MG63 (cell line): ENCODE measurements around the gene XK. TPM values are rescaled to one million over a fixed set of nuclear protein-coding genes. Genes with fewer than 3 reads are reported as not detected.

ENCODE experiments used
- DNase-seq: peaks from one replicate; pipeline ENCODE4 v3.0.0-alpha.2; 2020
- H3K27me3 ChIP-seq: fragments of 250-450 bp; sonication (Bioruptor Pico); 2 replicates; pipeline ENCODE4 v1.5.1; 2020; ENCODE audit warnings: mild to moderate bottlenecking, moderate library complexity
- H3K36me3 ChIP-seq: fragments of 250-450 bp; sonication (Bioruptor Pico); 2 replicates; pipeline ENCODE4 v1.5.1; 2020; ENCODE audit warnings: mild to moderate bottlenecking, moderate library complexity
- H3K4me3 ChIP-seq: fragments of 250-450 bp; sonication (Bioruptor Pico); 2 replicates; pipeline ENCODE4 v1.5.1; 2020; ENCODE audit warnings: mild to moderate bottlenecking, moderate library complexity
- H3K9me3 ChIP-seq: fragments of 250-450 bp; sonication (Bioruptor Pico); 2 replicates; pipeline ENCODE4 v1.5.1; 2020; ENCODE audit warnings: mild to moderate bottlenecking, moderate library complexity
- total RNA-seq: library from RNA; depleted of rRNA; stranded (reverse); fragments of >200 nt; shearing (Covaris generic); gene quantifications from 2 replicates; pipeline ENCODE4 v1.2.3, GENCODE V29; 2014; ENCODE audit warnings: low replicate concordance

XK gene
- total RNA-seq, 1 experiment from 2014 or later: 0.53 TPM

DNA sequence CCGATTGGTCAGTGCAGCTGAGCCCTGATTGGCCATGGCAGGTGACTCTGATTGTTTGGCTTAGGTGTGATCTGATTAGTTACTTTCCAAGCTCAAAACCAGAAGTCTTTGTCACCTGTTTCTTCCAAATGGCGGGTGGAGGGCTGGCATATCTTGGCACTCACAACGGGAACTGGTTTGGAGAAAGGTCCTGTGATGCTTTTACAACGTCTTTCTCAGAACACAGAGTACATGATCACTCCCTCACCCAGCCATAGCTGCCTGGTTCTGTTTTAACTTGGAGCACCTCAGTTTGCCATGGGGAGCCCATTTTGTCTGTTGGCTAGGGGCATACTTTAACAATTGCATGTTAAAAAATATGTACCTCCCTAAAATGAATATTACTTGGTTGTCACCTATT, 13.0 kb upstream of the XK start:
- Histone ChIP-seq H3K36me3 (no peaks in the 10 kb centered on the region), H3K9me3 (no peaks in the 10 kb centered on the region)
- no peak for DNase-seq

DNA sequence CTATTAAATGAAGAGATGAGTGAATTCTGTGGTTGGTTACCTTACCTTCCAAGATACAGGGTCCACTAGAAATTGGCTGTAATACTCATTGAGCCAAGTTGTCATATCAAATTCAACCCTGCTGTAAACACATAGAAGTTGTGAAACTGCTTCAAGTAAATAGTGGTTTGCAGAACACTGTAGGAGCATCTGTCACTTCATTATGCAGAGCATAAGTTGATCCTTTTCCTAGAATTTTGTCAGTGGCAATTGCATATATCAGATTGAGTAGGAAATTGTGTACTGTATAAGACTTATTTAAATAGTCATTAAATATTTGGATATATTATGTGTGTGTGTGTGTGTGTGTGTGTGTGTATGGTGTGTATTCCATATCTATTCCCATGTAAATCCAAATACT, 8.8 kb upstream of the XK start:
- Histone ChIP-seq H3K36me3 (no peaks in the 10 kb centered on the region), H3K9me3 (no peaks in the 10 kb centered on the region), H3K27me3 (no peaks in the 10 kb centered on the region), H3K4me3 (no peak overlapping the region)
- no peak for DNase-seq

More for the DNA sequence above, 13.0 kb upstream of the XK start:
- Histone ChIP-seq H3K27me3 (no peaks in the 10 kb centered on the region), H3K4me3 (no peak overlapping the region)

DNA sequence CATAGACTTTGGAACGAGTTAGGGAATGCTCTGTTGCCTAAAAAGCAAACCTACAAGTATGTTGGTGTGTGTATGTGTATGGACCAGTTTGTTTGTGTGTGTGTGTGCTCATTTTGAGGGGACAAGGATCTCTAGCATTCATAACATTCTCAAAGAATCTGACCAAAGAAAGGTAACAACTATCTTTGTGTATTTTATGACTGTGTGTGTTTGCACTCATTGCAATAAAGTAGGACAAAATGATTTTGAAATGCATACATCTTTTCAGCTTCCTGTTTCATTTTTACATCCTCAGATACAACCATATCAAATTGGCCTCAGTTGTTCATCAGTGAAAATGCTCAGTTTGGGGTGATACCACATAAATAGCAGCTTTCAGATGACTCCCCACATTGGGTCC, 8.3 kb upstream of the XK start:
- no peaks in the 10 kb centered on the region for H3K9me3 ChIP-seq
- H3K27me3 ChIP-seq: no peaks in the 10 kb centered on the region
- no peaks in the 10 kb centered on the region for H3K36me3 ChIP-seq
- H3K4me3 ChIP-seq: no peak overlapping the region
- DNase-seq: no peak

DNA sequence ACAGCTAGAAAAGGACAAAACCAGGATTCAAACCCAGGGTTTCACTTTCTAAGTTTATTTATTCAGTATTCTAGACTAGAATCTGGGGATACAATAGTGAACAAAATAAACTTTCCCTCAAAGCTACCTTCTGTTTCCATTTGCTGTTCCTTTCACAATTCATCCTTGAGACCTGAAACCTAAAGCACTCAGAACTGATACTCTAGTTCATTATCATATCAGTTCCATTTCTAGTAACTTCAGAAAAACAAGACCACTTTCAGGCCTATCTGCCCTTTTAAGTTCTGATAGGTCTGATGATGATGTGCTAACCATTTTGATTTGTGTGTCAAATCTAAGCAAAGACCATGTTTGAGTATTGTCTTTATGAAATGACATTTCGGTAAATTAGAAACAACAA, 7.8 kb upstream of the XK start:
- no peaks in the 10 kb centered on the region for H3K36me3 ChIP-seq
- no peaks in the 10 kb centered on the region for H3K9me3 ChIP-seq
- H3K4me3 ChIP-seq: no peak overlapping the region
- no peak for DNase-seq
- H3K27me3 ChIP-seq: no peaks in the 10 kb centered on the region

DNA sequence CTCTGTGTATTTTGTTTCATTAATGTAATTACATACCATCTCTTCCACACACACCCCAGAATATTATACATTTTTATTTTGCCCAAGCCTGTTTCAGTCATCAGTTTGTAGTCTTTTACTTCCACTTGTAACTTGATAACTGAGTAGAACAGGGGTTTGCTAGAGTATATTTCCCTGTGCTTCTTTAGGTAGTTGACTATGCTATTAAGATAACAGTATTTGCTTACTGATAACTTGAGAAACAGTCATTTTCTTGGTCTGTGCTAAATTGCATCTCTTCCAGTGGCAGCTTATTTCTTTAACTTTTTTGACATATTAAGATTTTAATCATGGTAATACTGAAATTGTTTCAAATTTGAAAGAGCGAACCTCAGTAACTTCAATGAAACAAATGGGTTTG, 7.0 kb upstream of the XK start:
- H3K36me3 ChIP-seq: no peaks in the 10 kb centered on the region
- H3K9me3 ChIP-seq: no peaks in the 10 kb centered on the region
- H3K4me3 ChIP-seq: no peak overlapping the region
- H3K27me3 ChIP-seq: no peaks in the 10 kb centered on the region
- no peak for DNase-seq

DNA sequence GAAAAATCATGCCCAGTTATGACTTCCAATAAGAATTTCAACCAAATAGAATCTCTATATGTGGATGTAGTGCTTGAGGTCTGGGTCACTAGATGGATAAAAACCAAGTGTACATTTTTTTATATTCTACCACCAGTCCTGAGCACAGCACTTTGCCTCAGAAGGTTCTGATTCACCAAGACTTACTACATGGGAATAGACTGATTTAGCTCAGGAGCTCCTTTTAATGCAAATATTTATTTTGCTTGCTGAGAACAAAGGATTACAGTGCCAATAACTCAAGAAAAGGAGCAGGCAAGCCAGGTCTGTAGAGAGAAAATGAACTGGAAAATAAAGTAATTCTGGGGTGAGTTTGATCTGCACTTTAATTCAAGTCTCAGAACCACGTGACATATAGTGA, 6.4 kb upstream of the XK start:
- H3K27me3 ChIP-seq: no peaks in the 10 kb centered on the region
- H3K4me3 ChIP-seq: no peak overlapping the region
- H3K36me3 ChIP-seq: no peaks in the 10 kb centered on the region
- no peak for DNase-seq
- no peaks in the 10 kb centered on the region for H3K9me3 ChIP-seq

DNA sequence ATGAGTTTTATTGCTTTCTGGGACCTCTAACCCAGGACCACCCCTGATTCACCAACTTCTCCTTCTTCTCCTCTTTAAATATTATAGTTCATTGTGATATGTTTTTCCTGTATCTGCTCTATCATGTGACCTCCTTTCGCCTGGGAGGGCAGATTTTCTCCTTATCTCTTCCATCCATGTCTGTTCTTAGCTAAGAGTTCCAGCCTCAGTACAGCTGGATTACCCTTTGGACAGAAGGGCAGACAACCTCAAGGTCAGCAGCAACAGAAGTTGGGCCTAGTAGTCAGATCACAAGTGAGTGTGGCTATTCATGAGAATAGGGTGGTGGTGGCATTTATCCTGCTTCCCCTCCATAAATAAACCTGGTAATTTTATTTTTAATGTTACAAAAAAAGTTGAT, 5.7 kb upstream of the XK start:
- Histone ChIP-seq H3K36me3 (no peaks in the 10 kb centered on the region), H3K27me3 (no peaks in the 10 kb centered on the region), H3K4me3 (no peak overlapping the region), H3K9me3 (no peaks in the 10 kb centered on the region)
- DNase-seq: no peak

DNA sequence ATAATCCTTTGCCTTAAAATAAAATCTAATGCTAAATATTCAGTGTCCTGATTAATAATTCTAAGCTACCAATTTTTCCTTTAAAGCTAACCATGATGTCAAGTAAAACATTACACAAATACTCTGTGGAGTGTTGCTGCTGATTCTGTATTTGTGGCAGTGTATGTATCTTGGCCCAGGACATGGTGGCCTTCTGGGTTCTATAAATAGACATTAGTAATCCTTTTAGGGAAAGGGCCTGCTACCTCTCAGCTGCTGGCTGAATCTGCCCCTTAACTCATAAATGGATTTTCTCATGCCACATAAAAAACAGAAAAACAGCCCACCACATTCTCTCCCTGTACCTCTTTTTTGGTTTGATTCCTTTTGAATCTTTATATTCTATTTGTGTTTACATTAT, 1.2 kb upstream of the XK start:
- DNase-seq: no peak
- Histone ChIP-seq H3K4me3 (no peak overlapping the region), H3K9me3 (no peaks in the 10 kb centered on the region), H3K36me3 (no peaks in the 10 kb centered on the region), H3K27me3 (no peaks in the 10 kb centered on the region)

DNA sequence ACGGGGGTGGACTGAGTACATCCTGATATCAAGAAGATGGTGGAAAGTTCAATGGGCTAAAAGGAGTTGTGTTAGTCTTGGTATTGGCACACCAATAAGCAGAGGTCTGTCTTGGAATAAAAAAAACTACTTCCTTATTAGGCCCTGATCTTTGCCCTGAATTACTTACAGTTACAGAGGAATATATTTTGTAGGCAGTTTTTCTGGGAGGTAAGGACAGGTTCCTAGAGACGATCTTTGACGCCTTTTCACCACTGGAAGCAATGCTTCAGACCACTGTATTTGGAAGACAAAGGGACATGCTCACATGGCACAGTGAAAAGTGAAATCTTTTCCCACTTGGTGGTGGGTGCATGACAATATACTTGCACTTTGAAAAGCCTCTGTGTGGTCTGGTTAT, 618 bp upstream of the XK start:
- Histone ChIP-seq H3K4me3 (peak overlapping the region; percentile 46), H3K27me3 (no peaks in the 10 kb centered on the region), H3K36me3 (no peaks in the 10 kb centered on the region), H3K9me3 (no peaks in the 10 kb centered on the region)
- no peak for DNase-seq

DNA sequence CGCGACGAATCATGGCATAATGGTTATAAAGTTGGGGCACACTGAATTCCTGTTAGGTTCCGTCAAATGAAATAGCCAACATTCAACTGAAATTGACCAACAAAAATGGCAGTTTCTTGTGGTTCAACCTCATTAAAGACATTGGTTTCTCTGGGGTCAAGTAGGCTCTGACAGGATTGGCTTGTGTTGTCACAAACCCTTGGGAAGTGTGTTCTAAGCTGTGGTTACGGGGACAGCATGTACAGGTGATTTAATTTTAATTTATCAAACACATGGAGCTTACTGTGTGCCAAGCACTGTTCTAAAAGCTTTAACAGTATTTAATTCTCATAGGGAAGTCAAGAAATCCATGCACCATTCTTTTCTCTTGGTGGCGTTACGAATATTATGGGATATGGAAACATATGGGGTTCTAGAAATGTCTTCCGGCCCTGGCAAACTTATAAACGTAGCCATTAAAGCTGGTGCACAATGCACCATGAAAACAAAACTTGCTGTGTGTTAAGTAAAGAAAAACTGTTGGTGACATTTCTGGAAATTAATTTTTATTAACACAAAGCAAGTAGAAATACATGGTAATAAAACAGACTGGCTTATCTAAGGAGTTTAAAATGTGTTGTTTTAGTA, 891 bp downstream of the XK start:
- Histone ChIP-seq H3K27me3 (no peaks in the 10 kb centered on the region), H3K4me3 (peak overlapping the region; percentile 46), H3K36me3 (no peaks in the 10 kb centered on the region)

DNA sequence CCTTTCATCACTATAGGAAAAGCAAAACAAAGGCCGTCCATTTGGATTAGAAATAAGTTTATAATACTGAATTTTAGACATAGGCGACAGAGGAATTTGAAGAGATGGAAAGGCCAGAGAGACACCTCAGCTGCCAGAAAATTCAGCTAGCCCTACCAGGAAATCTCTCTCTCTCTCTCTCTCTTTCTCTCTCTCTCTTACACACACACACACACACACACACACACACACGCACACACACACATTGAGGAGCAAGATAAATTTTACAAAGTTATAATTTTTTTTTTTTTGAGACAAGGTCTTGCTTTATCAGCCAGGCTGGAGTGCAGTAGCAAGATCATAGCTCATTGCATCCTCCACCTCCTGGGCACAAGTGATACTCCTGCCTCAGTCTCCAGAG, 1.4 kb downstream of the XK start:
- Histone ChIP-seq H3K9me3 (no peaks in the 10 kb centered on the region), H3K4me3 (no peak overlapping the region), H3K27me3 (no peaks in the 10 kb centered on the region), H3K36me3 (no peaks in the 10 kb centered on the region)
- DNase-seq: no peak

More for the DNA sequence above, 891 bp downstream of the XK start:
- H3K9me3 ChIP-seq: no peaks in the 10 kb centered on the region
- DNase-seq: no peak

DNA sequence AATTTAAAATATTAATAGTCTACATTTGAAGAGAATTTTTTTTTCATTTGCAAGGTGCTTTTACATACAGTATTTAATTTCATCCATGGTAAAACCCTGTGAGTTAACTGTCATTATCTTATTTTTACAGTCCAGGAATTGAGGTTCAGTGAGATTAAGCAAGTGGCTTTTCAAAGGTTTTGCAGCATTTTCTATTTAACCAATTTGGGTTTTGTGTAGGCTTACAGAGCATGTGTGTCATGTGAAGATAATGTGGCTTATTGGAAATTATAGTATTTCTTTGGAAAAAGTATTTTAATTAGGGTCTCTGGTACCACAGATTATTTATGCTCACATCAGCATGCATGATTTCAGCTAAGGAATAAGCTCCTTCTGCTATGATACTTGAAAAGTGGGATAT, 4.5 kb downstream of the XK start:
- no peaks in the 10 kb centered on the region for H3K27me3 ChIP-seq
- no peaks in the 10 kb centered on the region for H3K36me3 ChIP-seq
- DNase-seq: no peak
- H3K9me3 ChIP-seq: no peaks in the 10 kb centered on the region
- H3K4me3 ChIP-seq: no peak overlapping the region

DNA sequence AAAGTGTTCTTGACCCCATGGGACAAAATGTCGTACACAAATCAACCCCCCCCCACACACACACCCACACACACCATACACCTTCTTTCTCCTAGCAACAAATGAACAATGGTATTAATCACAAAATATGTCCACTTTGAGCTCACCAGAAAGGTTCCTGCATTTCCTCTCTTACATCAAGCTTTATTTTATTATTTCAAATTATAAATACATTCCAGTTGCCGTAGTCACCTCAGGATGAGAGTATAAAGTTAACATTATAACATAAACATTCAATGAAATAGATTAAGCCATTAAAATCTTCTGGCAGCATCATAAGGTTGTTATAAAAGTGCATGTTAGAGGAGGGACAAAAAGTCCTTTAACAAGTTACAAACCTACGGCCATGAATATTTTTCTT, 7.3 kb downstream of the XK start:
- DNase-seq: no peak
- no peaks in the 10 kb centered on the region for H3K36me3 ChIP-seq
- no peaks in the 10 kb centered on the region for H3K27me3 ChIP-seq
- no peaks in the 10 kb centered on the region for H3K9me3 ChIP-seq
- H3K4me3 ChIP-seq: no peak overlapping the region

DNA sequence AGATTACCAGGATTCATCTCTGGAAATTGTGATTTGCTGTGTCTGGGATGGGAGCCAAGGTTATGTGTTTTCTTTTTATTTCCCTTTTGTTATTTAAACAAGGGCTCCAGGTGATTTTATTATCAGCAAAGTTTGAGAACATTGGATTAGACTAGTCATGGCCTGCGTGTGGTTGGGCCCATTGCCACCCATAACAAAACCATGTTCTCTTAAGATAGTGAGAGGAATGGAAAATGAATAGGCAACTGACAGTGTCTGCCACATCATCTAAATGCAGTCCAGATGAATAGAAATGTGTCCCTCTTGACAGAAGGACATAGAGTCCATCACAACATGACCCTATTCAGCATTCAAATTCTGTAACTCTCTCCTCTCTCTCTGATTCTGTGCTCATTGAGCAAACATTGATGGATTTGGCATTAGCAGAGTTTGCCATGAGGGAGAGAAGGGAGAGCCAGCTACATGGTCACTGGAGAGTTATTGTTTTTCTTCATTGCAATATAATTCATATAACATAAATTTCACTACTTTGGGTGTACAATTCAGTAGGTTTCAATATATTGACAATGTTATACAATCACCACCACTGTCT, 11.7 kb downstream of the XK start:
- Histone ChIP-seq H3K36me3 (no peaks in the 10 kb centered on the region), H3K4me3 (no peak overlapping the region), H3K27me3 (no peaks in the 10 kb centered on the region), H3K9me3 (no peaks in the 10 kb centered on the region)
- no peak for DNase-seq

DNA sequence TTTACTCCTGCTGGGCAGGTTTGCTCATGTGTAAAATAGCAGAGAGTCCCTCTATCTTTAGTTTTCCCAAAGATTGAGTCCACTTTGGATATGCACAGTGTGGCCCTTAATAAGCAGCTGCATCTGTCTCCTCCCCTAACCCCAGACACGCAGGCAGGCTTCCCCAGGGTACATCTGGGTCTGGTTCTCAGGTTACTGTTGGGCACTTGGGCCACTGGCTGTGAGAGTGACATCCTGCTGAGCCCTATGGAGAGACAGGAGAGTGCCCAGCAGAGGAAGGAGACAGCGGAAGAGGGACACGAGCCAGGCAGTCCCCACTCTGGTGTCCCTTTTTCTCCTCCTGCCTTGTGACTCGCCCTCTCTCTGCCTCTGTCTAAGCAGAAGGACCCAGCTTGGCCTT, 16.0 kb downstream of the XK start:
- no peaks in the 10 kb centered on the region for H3K9me3 ChIP-seq
- no peak overlapping the region for H3K4me3 ChIP-seq
- H3K36me3 ChIP-seq: no peaks in the 10 kb centered on the region
- no peak for DNase-seq
- no peaks in the 10 kb centered on the region for H3K27me3 ChIP-seq

DNA sequence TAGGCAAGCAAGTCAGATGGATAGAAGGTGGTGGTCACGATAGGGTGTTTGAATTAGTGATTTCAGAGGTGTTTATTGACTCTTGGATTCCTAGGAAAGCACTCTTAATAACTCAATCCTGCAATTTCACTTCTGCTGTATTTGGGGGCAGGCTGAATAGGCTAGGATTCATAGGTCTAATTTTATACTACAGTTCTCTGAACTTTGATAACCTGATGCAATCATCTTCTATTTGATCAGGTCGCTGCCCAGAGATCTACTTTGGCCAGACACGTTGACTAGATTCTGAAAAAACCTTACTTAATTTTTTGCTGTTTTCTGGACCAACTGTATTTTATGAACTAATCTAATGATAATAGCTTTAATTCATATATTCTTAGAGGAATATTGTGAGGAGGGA, 26.4 kb downstream of the XK start:
- H3K4me3 ChIP-seq: no peak overlapping the region
- no peaks in the 10 kb centered on the region for H3K27me3 ChIP-seq
- H3K36me3 ChIP-seq: no peaks in the 10 kb centered on the region
- no peak for DNase-seq
- no peaks in the 10 kb centered on the region for H3K9me3 ChIP-seq

DNA sequence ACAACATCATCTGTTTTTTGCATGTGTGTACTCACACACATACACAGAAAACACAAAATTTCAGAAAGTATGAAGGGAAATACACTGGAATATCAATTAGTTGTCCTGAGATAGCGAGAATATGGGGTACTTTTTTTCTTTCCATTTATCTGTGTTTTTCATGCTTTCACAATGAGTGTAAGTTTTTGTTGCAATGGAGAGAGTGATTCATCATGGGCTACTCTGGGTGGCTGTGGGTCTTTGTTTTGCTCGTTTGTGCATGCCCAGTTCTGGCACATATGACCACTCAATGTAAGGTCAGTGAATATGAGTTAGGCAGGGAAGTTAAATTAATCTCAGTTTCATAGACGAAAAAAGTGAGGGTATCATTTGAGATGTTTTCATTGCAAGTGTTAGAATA, 26.9 kb downstream of the XK start:
- no peaks in the 10 kb centered on the region for H3K9me3 ChIP-seq
- no peaks in the 10 kb centered on the region for H3K27me3 ChIP-seq
- no peak for DNase-seq
- H3K36me3 ChIP-seq: no peaks in the 10 kb centered on the region
- no peak overlapping the region for H3K4me3 ChIP-seq

DNA sequence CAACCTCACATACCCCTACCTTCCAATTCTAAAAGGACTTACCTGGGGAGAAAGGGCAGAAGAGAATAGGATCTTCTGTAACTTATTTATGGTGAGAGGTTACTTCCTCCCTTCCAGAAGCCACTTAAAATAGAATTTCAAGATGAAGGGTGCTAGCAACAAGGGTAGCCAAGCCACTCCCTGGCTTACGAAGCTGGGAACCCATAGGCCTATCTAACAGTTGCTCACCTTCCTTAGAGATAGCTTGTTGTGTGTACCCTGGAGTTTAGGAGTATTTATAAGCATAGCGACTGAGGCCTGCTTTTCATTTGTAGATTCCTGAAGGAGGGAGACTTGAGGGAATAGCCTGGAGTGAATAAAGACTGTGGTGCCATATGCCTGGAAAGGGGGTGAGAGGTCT, 28.9 kb downstream of the XK start:
- Histone ChIP-seq H3K4me3 (no peak overlapping the region), H3K27me3 (no peaks in the 10 kb centered on the region), H3K36me3 (no peaks in the 10 kb centered on the region), H3K9me3 (no peaks in the 10 kb centered on the region)
- DNase-seq: no peak

DNA sequence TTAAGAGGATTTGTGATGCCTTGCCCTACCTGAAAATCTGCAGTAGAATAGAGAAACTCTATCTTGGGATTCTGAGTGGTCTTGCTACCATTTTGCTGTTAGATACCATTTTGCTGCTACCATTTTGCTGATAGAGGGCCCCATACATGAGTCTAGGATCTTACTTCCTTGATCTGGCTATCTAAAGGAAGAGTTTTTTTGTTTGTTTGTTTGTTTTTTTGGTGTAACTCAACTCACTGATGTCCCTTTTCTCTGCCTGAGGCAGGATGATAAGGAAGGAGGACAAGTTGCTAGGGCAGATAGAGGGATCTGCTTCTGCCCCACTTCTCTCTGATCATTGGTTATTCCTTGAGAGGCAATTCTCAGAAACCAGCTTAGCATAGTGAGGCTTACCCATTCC, 31.0 kb downstream of the XK start:
- Histone ChIP-seq H3K4me3 (no peak overlapping the region), H3K36me3 (no peaks in the 10 kb centered on the region), H3K27me3 (no peaks in the 10 kb centered on the region), H3K9me3 (no peaks in the 10 kb centered on the region)
- DNase-seq: no peak
